CD4-positive, alpha-beta T cell treated with Interleukin-17A for 1 hour (primary cell): Measurements from ENCODE around the gene GRM1.

Experiments
- DNase-seq: peaks from one replicate; pipeline ENCODE4 v3.0.0-alpha.2; 2020

The GRM1 gene

GRCh38 chr6:146341493-146342230 lies 312.8 kb downstream of the GRM1 start:
- DNase-seq, result no peak

DNA sequence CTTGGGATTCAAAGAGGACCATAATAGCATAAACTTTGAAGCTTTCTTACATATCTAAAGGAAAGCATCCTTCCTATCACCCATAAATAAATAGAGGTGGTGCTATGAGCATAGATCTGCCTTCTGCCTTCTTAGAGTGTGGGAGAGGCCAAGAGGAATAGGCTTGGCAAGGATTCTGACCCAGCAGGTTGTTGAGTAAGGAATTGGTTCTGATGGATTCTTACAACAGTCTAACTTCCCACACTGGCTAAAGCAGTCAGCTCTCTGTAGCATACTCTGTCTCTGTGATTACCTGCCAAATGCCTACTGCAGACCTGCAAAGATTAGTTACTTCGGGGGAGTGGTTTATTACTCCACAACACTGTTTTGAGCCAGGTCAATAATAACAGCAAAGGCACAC lies 316.7 kb downstream of the GRM1 start:
- DNase-seq, result no peak

DNA sequence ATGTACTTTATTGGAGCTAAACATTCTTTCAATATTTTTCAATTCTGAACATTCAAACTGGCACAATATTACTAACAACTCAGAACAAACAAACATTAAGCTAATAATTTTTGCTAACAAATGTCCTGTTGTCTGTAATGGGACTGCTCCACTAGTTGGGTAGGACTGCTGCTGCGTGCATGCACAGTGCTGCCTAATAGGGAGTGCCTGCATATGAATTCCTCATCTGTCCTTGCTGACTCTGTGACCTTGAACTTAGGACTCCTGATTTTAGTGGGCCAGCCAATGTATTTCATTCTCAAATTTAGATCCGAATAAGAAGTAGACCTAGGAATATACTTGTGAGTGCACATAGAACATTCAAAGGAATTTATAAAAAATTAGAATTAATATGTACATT lies 318.2 kb downstream of the GRM1 start:
- DNase-seq, result no peak

DNA sequence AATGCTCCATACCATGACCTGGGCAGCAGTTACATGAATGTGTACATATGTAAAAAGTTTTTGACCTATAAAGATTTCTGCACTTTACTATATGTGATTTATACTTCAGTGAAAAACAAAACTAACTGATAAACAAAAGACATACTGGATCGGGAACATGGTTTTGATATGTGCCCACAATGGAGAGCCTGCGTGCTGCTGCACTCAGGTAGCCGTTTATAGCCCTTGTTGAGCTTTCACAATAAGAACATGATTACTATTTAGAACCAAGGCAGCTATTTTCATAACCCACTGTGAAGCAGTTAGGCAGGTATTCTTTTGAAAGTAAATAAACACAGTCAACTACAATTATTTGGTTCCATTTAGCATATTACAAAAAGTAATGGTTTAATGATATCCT lies 318.8 kb downstream of the GRM1 start:
- DNase-seq, result no peak

GRCh38 chr6:146351018-146351417 lies 322.2 kb downstream of the GRM1 start:
- no peak for DNase-seq

GRCh38 chr6:146352163-146352562 lies 323.3 kb downstream of the GRM1 start:
- no peak for DNase-seq

DNA sequence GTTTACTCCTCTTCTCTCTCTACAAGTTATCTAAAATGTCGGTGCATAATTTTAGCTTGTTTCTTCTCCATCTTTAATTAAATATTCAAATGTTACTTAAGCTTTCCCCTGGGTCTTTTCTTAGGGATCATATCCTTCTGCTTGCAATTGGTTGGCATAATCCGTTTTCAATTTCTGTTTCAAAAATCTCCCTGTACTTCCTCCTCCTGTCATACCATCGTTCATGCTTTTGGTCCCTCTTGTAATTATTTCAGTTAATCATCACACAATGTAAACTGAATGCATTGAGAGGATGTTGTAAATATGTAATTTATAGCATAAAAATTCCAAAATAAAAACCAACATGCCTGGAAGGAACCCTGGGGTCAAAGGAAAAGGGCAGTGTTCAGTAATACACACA lies 325.6 kb downstream of the GRM1 start:
- no peak for DNase-seq

- no peak for DNase-seq
Observed at GRCh38 chr6:146355521-146356100, 326.7 kb downstream of the GRM1 start.

DNA sequence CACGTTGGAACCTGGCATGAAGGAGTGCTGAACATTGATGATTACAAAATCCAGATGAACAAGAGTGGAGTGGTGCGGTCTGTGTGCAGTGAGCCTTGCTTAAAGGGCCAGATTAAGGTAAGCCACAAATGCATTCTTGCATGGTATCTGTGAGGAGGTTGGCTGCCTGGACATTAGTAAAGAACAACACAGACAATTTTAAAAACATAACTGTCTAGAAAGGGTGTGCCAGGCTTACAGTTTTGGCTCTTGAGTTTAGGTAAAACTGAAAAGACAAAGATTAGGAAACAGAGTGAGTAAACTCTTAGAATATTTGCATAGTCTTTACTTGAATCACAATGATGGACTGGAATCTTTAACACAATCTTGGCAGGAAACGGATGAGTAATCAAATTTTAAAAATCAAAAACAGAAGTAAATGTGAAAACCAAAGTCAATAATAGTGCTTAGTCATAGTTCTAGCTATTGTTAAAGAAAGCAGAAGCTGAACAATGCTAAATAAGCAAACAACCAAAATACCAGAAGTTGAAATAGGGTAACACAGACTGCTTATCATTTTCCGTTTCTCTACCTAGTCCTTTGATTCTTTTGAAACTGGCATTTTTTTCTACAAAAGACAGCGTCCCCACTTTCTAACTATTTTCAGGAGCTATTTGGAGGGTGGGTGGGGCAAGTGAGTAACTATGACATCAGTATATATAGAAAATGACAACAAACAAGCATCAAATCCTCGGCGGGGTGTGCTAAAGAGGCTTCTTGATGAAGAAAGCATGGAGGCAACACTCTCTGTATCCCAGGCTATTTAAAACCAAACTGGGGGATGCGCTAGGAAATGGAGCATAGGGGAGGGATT lies 328.9 kb downstream of the GRM1 start:
- DNase-seq, result no peak

DNA sequence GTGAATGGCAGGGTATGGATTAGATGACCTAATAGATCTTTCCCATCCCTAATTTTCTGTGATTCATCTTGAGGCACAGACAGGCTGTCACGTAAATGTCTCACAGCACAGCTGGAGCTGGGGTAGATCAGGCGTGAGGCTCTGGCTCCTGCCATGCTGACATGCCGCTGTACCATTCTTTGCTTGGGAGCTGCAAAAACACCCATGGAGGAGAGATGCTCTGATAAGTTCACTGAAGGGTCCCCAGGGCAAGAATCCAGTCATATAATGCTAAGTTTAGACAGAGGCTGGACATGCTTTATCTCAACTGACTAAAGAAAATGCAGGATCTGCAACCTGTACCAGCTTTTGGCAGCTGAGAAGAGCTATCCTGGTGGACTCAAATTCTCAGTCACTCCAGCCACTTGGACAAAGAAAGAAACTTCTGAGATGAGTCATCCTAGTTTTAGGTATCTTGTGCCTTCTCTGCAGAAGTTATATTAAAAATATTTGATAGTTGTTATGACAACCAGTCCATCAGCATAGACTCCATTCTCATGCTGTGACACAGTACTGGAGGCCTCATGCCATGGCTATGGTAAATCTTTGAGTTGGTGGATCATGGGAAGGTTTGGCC lies 329.7 kb downstream of the GRM1 start:
- no peak for DNase-seq

GRCh38 chr6:146359131-146359530 lies 330.3 kb downstream of the GRM1 start:
- no peak for DNase-seq

- no peak for DNase-seq
Observed at GRCh38 chr6:146361128-146361924, 332.5 kb downstream of the GRM1 start.

- DNase-seq, result no peak
Observed at GRCh38 chr6:146363838-146364607, 335.2 kb downstream of the GRM1 start.

GRCh38 chr6:146364816-146365594 lies 336.1 kb downstream of the GRM1 start:
- DNase-seq, result no peak

DNA sequence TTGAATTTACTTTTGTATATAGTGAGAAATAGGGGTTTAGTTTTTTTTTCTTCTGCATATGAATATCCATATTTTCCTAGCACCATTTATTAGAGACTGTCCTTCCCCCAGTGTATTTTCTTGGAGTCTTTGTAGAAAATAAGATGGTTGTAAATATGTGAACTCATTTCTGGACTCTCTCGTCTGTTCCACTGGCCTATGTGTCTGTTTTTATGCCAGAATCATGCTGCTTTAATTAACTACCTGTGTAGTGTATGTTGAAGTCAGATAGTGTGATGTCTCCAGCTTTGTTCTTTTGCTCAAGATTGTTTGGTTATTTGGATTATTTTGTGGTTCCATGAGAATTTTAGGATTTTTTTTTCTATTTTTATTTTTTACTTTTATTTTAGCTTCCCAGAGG lies 338.2 kb downstream of the GRM1 start:
- DNase-seq, result no peak

GRCh38 chr6:146369866-146370265 lies 341.0 kb downstream of the GRM1 start:
- DNase-seq, result no peak

DNA sequence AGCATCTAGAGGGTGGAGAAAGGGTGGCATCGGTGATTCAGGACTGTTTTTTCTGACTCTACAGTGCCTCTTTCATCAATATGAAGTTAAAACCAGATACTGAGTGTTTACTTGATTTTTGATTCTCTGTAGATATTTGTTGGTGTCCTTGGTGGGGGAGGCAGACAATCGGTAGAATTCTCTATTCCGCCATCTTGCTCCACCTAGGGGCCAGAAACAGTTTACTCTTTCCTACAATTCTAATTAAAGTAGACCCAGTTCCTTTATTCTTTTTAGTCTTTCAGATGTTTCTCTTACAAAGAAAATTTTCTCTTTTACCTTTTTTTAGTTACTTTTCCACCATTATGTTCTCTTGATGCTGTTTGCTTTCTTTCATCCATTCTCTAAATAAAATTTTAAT lies 352.6 kb downstream of the GRM1 start:
- no peak for DNase-seq

GRCh38 chr6:146388736-146389364 lies 360.0 kb downstream of the GRM1 start:
- DNase-seq, result no peak

- DNase-seq, result no peak
Observed at GRCh38 chr6:146389740-146390139, 360.9 kb downstream of the GRM1 start.

GRCh38 chr6:146397638-146398037 lies 368.8 kb downstream of the GRM1 start:
- DNase-seq, result no peak

DNA sequence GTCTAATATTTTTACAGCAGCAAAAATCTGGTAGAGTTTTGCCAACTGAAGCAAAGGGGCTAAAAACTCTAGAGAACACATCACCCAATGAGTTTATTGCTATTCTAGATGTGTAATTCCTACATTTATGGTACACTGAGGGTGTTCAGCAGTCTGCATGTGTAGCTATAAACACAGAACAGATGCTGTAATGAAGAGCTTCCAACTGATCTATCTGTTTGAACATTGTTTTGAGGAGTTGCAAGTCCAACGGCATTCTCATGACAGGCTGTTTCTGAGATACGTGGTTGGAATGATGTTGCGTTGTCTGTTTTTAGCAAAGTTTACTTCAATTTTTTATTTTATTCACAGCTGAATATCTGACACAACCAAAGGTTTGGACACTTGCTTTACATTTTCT lies 373.6 kb downstream of the GRM1 start:
- no peak for DNase-seq
